ENCODE results near the gene STK24. TPM values are rescaled to one million over a fixed set of nuclear protein-coding genes. Genes with fewer than 3 reads are reported as not detected.

The STK24 gene
- polyA plus RNA-seq, 1 of the 3 experiments (the other 2 are of a cell fraction), result 30.5 TPM

DNA sequence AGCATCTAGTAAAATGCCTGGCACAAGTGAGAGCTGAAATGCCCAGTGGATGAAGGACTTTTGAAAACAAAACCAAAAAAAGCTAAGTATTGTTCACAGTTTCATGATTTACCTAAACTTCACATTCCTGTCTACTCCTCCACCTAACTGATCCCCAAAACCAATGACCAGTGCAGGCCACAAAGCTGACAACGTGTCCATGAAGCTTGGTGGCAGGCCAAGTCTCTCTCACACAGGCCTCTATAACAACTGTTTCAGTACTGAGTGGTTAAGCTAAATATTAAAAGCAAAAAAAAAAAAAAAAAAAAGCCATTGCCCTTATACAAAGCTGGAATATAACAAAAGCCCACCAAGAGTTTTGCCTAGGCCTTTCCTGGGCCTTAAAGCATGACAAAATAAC, 36.4 kb downstream of the STK24 start:
- POLR2A ChIA-PET, result interaction anchor here (1.1 kb wide), 1 partner anchor 35 kb away, joined by 3 read pairs; no protein-coding TSS in a partner anchor
- no peak overlapping the region for H2AFZ ChIP-seq (ENCODE audit: low read depth)
- WGBS (ENCODE audit: low lambda C conversion rate), result 89% methylated on average over 1 of the region's 1 CpG
- H3K9me3 ChIP-seq, result no peaks in the 10 kb centered on the region
- no peak overlapping the region for H3K9ac ChIP-seq
- no peaks in the 10 kb centered on the region for H3K27me3 ChIP-seq (ENCODE audit: insufficient read depth)
- no peak for DNase-seq
- peak overlapping the region in 1 of 2 experiments; percentile 82; a peak in 2 of 4 replicates for H3K27ac ChIP-seq (ENCODE audit: low read depth in 2 of 2, low read length in 1 of 2)
- no peaks in the 10 kb centered on the region for H3K9me2 ChIP-seq
- H3F3A ChIP-seq (replicated peaks; ENCODE audit: insufficient read depth), result no peaks in the 10 kb centered on the region
- H4K20me1 ChIP-seq (ENCODE audit: insufficient read depth), result peaks cover 95% of the 10 kb centered on the region
- H3K4me1 ChIP-seq (ENCODE audit: control insufficient read depth in 1 of 2, insufficient read depth in 2 of 2, low read depth in 1 of 2, low read length in 1 of 2), result peaks cover 0 to 66% of the 10 kb centered on the region in 2 experiments; a peak in 3 of 4 replicates
- peaks cover 100% of the 10 kb centered on the region for H3K79me2 ChIP-seq (ENCODE audit: insufficient read depth)
- no peak overlapping the region for H3K4me2 ChIP-seq
- peaks cover 0 to 6% of the 10 kb centered on the region in 2 experiments for H3K36me3 ChIP-seq (replicated peaks in 1 of 2; ENCODE audit: control insufficient read depth in 1 of 2, insufficient read depth in 2 of 2, low read length in 1 of 2)
- CTCF ChIA-PET, result interaction anchor here (0.9 to 1.2 kb wide), 5 partner anchors 14 to 113 kb away, joined by 3 to 4 read pairs (median 3); no protein-coding TSS in a partner anchor
- H3K4me3 ChIP-seq (ENCODE audit: low read depth in 2 of 2, low read length in 1 of 2), result no peak overlapping the region
- TF ChIP-seq CHD2 (IDR thresholded peaks at IDR 0.05; ENCODE audit: low read length, partially characterized antibody) (no peak), YY1 (IDR thresholded peaks at IDR 0.05; ENCODE audit: low read depth) (no peak), MXI1 (IDR thresholded peaks at IDR 0.05; ENCODE audit: low read depth, low read length) (no peak), JUND (IDR thresholded peaks at IDR 0.05) (no peak), EZH2phosphoT487 (IDR thresholded peaks at IDR 0.05; ENCODE audit: borderline replicate concordance, low read depth) (no peak), RXRA (IDR thresholded peaks at IDR 0.05; ENCODE audit: borderline replicate concordance, low read depth) (no peak), TEAD4 (IDR thresholded peaks at IDR 0.05; ENCODE audit: borderline replicate concordance, insufficient read depth) (no peak), NRF1 (IDR thresholded peaks at IDR 0.05; ENCODE audit: low read depth, low read length) (no peak), FOSL2 (IDR thresholded peaks at IDR 0.05; ENCODE audit: borderline replicate concordance, low read depth) (no peak), TAF1 (IDR thresholded peaks at IDR 0.05; ENCODE audit: borderline replicate concordance, low read depth, low read length) (no peak), RCOR1 (IDR thresholded peaks at IDR 0.05; ENCODE audit: low read length) (no peak), ELF1 (IDR thresholded peaks at IDR 0.05) (no peak), FOXJ3 (CRISPR knock-in tag; IDR thresholded peaks at IDR 0.05) (no peak), RAD21 (IDR thresholded peaks at IDR 0.05; ENCODE audit: low read length) (no peak), EP300 (IDR thresholded peaks at IDR 0.05; ENCODE audit: borderline replicate concordance in 1 of 2, low read depth in 1 of 2, low read length in 1 of 2) (no peak)
- TF ChIP-seq, protein P1, sequence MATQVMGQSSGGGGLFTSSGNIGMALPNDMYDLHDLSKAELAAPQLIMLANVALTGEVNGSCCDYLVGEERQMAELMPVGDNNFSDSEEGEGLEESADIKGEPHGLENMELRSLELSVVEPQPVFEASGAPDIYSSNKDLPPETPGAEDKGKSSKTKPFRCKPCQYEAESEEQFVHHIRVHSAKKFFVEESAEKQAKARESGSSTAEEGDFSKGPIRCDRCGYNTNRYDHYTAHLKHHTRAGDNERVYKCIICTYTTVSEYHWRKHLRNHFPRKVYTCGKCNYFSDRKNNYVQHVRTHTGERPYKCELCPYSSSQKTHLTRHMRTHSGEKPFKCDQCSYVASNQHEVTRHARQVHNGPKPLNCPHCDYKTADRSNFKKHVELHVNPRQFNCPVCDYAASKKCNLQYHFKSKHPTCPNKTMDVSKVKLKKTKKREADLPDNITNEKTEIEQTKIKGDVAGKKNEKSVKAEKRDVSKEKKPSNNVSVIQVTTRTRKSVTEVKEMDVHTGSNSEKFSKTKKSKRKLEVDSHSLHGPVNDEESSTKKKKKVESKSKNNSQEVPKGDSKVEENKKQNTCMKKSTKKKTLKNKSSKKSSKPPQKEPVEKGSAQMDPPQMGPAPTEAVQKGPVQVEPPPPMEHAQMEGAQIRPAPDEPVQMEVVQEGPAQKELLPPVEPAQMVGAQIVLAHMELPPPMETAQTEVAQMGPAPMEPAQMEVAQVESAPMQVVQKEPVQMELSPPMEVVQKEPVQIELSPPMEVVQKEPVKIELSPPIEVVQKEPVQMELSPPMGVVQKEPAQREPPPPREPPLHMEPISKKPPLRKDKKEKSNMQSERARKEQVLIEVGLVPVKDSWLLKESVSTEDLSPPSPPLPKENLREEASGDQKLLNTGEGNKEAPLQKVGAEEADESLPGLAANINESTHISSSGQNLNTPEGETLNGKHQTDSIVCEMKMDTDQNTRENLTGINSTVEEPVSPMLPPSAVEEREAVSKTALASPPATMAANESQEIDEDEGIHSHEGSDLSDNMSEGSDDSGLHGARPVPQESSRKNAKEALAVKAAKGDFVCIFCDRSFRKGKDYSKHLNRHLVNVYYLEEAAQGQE (IDR thresholded peaks at IDR 0.05; ENCODE audit: low read depth, low read length), result no peak
- TF ChIP-seq, protein P2, sequence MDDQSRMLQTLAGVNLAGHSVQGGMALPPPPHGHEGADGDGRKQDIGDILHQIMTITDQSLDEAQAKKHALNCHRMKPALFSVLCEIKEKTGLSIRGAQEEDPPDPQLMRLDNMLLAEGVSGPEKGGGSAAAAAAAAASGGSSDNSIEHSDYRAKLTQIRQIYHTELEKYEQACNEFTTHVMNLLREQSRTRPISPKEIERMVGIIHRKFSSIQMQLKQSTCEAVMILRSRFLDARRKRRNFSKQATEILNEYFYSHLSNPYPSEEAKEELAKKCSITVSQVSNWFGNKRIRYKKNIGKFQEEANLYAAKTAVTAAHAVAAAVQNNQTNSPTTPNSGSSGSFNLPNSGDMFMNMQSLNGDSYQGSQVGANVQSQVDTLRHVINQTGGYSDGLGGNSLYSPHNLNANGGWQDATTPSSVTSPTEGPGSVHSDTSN (IDR thresholded peaks at IDR 0.05), result no peak
- TF ChIP-seq, protein P3, sequence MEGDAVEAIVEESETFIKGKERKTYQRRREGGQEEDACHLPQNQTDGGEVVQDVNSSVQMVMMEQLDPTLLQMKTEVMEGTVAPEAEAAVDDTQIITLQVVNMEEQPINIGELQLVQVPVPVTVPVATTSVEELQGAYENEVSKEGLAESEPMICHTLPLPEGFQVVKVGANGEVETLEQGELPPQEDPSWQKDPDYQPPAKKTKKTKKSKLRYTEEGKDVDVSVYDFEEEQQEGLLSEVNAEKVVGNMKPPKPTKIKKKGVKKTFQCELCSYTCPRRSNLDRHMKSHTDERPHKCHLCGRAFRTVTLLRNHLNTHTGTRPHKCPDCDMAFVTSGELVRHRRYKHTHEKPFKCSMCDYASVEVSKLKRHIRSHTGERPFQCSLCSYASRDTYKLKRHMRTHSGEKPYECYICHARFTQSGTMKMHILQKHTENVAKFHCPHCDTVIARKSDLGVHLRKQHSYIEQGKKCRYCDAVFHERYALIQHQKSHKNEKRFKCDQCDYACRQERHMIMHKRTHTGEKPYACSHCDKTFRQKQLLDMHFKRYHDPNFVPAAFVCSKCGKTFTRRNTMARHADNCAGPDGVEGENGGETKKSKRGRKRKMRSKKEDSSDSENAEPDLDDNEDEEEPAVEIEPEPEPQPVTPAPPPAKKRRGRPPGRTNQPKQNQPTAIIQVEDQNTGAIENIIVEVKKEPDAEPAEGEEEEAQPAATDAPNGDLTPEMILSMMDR (IDR thresholded peaks at IDR 0.05), result no peak
- TF ChIP-seq, protein P4, sequence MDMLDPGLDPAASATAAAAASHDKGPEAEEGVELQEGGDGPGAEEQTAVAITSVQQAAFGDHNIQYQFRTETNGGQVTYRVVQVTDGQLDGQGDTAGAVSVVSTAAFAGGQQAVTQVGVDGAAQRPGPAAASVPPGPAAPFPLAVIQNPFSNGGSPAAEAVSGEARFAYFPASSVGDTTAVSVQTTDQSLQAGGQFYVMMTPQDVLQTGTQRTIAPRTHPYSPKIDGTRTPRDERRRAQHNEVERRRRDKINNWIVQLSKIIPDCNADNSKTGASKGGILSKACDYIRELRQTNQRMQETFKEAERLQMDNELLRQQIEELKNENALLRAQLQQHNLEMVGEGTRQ (IDR thresholded peaks at IDR 0.05; ENCODE audit: borderline replicate concordance, low read depth, low read length), result no peak
- TF ChIP-seq, protein P5, sequence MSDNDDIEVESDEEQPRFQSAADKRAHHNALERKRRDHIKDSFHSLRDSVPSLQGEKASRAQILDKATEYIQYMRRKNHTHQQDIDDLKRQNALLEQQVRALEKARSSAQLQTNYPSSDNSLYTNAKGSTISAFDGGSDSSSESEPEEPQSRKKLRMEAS (IDR thresholded peaks at IDR 0.05; ENCODE audit: low read depth), result no peak
